ENCODE measurements around the gene MPIG6B.

The MPIG6B gene, protein sequence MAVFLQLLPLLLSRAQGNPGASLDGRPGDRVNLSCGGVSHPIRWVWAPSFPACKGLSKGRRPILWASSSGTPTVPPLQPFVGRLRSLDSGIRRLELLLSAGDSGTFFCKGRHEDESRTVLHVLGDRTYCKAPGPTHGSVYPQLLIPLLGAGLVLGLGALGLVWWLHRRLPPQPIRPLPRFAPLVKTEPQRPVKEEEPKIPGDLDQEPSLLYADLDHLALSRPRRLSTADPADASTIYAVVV

DNA sequence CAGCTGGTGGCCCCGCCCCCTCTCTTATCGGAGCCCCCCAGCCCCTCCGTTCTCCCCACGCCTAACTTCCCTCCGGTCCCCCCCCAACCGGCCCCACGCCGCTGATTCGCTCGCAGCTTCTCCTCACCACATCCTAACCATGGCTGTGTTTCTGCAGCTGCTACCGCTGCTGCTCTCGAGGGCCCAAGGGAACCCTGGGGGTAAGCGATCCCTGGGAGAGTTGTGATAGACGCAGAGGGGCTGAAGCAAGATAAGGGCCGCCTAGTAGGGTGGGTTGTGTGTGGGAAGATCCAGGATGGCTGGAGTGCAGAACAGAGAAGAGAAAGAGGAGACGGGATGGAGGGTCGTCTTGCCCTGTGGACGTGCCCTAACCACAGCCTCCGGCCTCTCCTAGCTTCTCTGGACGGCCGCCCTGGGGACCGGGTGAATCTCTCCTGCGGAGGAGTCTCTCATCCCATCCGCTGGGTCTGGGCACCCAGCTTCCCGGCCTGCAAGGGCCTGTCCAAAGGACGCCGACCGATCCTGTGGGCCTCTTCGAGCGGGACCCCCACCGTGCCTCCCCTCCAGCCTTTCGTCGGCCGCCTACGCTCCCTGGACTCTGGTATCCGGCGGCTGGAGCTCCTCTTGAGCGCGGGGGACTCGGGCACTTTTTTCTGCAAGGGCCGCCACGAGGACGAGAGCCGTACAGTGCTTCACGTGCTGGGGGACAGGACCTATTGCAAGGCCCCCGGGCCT, at the start of gene MPIG6B:
Gene MPIG6B, plus strand, starts transcription at position 129 of the 735 bp plus-strand sequence. Its CDS starts 11 bp downstream, at position 140.
- no peak for DNase-seq

DNA sequence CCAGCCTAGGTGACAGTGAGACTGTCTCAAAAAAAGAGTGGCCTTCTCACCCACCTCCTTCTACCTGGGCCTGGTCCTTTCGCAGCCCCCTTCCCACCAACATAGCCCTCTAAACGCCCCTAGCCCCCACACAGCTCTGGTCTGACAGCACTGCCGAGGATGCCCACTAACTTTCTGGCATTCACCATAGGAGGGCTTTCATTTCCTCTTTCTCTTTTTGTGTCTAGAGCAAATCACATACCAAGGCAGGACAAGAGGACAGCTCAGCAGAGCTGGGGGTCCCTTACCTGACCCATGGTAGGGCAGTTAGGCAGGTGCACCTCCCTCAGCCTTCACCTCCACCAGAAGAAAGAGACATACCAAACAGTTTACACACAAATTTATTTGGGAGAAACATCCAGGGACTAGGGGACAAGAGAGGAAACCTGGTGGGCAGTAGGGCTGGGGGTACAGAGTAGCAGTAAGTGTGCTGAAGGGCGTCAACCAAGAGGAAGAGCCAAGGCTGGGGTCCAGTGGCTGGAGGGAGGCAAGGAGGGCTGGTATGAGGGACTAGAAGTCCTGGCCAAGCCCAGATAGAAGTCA, 46.8 kb upstream of the MPIG6B start:
- DNase-seq: no peak

DNA sequence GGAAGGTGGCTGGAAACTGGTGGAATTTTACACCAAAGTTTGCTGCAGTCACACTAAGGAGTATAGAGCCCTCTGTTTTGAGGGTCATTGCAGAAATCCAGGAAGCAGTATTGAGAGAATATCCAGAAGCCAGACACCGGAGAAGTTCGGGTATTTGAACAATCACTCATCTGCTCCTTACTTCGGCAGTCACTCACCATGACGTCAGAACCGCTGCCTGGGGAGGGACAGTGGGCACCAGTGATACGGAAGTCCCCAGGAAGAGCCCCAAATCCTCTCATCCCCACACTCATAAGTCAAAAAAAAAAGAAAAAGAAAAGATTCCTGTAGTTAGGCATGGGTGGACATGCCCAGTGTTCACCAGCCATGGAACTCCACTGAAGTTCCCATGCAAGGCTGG, 46.3 kb upstream of the MPIG6B start:
- DNase-seq: no peak

DNA sequence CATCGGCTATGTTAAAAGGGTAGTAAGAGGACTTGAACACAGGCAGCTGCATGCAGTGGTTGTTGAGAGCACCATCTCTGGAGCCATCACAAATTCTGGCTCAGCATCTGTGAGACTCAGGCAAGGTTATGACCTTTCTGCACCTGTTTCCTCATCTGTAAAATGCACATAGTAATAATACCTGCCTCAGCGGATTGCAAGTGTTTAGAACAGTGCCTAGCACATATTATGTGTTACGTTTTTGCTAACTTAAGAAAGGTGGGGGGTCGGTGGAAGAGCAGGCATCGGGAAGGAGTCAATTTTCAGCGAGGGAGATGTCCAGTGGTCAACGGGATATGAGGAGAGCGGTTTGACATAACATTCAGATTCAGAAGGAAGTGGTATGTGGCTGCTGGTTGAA, 45.2 kb upstream of the MPIG6B start:
- no peak for DNase-seq

DNA sequence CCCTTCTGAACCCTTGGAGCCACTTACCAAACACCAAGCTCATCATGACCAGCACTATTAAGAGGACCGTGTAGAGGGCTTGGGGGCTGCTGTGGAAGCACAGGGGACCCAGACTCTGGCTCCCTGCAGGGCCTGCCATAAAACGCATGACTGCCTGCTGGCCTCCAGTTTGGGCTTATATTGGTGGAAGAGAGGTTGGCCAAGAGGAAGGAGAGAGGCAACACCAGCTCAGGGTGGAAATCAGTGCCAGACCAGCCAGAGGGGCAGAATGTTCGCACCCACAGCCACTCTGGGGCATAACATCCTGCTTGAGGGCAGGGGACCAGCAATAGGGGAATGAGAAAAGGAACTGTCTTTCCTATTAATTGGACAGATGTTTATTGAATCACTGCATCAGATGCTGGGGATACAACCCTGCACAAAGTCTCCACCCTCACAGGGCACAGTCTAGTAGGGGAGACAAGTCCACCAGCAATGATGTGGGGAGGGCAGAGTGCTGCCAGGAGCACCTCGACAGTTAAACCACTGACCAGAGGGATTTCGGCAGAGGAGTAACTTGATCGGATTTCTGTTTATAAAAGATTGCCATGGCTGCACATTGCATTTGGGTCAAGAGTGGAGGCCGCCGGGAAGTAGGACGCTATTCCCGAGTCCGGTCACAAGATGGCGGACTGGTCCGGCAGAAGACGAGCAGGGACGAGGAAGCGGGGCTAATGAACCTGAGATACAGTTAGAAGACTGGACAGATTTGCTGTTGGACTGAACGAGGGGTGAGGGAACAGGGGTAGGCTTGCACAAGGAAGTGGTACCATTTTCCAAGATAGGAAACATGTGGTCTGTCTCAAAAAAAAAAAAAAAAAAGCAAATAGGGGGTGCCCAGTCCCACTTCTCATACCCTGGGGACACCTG, 42.7 kb upstream of the MPIG6B start, which contains the start of gene LY6G5C:
Gene LY6G5C, minus strand, starts transcription at position 842 of the 909 bp plus-strand sequence. Its CDS starts 694 bp downstream, at position 148.
- peak; percentile 34 for DNase-seq

DNA sequence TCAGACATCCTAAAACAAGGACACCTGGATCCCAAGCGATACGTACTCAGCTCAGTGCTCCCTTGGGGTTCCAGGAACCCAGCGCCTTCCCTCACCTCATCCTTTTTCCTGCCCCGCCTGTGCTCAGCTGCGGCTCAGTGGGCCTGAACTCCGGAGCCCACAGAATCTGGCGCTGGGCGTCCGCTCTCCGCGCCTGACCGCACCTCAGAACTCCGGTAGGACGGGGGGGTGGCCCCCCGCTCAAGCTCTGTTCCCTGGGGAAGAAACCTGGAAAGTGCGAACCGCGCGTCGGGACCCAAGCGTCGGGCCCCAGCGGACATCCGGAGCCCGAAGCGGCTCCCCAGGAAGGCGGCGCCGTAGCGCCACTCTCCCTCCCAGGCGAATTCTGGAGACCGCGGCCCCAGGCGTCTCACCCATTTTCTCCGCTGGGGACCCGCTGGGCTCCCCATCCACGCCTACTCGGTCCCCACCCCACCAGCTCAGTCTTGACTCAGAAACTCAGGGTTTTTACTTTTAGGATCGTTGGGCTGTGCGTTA, 42.0 kb upstream of the MPIG6B start:
- DNase-seq: no peak

DNA sequence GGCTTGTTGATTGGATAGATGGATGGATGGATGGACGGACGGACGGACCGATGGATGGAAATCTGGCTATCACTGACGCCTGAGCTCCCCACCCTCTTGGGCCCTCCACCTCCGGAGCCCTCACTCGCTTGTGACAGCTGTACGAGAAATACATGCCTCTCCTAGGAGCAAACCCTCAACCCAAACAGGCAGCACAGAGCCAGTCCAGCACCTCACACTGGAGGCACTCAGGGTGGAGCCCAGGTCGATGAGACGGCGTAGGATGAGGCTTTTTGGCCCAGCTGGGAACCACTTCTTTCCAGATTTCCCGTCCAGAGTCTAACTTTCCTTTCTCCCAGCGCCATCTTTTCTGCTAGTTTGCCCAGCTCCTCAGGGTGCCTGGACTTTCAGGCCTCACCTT, 39.6 kb upstream of the MPIG6B start:
- no peak for DNase-seq

DNA sequence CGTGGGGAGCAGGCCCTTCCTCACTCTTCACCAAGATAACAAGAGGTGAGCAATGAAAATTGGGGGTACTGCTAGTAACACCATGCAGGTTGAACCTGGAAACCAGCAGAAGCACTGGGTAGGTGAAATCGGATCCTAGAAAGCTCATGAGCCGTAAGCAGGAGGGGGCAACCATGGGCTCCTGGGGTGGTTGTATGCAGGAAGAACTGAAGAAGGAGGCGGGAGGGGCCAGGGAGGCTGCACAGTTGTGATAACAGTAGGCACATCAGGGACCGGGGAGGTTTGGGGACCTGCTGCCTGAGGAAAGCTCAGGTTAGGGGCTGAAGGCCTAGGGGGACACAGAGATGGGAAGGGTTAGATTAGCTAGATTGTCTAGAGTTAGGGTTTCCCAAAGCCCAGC, 36.7 kb upstream of the MPIG6B start:
- DNase-seq: no peak

DNA sequence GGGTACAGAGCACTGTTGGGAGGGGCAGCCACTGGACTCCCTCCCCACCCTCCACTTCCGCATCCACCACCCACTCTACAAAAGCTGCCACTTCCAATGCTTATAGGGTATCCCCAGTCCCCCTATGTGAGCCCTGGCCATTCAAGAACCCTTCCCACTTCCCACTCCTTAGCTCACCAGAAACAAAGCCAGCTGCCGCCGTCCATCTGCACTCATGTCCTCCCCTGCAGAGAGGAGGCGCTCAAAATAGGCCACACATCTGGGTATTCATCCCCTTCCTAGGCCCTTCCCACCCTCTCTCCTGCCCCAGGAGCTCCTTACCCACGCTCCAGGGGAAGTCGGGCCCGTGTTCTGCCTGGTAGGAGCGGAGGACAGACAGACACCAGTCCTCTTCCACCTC, 35.9 kb upstream of the MPIG6B start:
- DNase-seq: no peak

DNA sequence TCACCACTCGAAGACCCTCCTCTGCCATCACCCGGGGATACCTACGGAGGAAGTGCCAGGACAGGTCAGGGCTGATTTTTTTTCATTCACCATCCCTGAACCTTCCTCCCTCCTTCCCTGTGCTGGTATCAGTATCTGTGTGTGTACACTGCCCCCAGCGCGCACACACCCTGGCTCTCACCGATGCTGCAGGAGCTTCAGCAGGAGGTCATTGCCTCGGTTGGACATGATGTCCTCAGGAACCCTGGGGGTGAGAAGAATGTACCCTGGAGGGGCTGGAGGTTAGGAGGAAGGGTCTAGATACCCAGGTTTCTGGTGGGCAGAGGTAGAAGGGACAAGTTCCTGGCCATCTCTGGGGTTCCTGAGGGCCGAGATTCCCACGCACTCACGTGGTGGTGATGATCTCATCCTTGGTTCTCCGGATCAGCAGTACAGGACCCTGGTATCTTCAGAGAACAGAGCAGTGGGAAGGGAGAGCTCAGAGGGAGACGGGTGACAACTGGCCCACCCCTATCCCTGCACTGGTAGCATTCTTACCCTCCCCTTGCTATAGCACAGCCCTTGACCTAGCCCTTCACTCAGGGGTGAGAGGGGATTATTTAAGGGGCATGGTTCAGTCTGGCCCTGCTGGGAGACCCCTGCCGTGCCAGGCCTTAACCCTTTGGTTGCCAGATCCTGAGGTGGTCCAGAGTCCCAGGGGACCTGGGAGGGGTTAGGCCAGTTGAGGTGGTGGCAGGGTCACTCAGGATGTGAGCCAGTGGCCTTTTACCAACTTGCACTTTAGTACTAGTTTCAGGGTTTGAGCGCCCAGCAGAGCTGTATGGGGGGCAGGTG, 35.1 kb upstream of the MPIG6B start:
- DNase-seq: no peak

DNA sequence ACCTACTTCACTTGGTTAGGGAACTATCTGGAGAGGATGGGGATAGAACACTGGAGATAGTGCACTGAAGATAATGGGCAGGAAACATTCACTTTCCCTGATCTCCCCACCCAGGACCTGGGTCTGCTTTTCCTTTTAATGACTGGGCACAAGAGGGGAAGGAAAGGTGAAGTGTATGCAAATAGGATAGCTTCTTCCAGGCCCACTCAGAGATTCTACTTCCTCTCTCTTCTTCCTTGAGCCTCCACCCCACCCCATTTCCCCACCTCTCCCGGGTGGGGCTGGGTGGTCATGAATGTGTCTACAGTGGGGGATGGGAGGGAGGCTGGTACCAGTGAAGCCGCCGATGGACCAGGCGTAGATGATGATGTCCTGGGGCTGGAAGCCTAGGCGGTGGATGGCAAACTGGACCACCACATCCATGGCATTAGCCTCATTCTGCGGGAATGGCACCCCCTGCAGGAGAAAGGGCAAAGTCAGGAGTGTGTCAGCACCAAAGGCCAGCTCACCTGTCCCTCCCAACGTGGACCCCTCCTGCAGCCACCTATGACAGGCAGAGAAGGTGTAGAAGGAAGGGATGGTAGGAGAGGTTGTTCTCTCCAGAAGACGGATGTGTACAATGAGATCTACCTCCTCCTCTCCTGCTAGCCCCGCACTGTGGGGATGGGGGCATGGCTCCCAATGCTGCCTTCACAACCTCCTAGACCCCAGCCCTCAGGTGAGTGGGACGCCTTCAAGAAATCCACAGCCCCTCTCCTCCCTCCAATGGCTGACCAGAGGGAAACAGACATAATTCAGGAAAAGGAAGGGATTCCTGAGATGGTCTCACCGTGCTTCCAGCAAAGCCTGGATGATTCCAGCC, 33.7 kb upstream of the MPIG6B start:
- DNase-seq: no peak

DNA sequence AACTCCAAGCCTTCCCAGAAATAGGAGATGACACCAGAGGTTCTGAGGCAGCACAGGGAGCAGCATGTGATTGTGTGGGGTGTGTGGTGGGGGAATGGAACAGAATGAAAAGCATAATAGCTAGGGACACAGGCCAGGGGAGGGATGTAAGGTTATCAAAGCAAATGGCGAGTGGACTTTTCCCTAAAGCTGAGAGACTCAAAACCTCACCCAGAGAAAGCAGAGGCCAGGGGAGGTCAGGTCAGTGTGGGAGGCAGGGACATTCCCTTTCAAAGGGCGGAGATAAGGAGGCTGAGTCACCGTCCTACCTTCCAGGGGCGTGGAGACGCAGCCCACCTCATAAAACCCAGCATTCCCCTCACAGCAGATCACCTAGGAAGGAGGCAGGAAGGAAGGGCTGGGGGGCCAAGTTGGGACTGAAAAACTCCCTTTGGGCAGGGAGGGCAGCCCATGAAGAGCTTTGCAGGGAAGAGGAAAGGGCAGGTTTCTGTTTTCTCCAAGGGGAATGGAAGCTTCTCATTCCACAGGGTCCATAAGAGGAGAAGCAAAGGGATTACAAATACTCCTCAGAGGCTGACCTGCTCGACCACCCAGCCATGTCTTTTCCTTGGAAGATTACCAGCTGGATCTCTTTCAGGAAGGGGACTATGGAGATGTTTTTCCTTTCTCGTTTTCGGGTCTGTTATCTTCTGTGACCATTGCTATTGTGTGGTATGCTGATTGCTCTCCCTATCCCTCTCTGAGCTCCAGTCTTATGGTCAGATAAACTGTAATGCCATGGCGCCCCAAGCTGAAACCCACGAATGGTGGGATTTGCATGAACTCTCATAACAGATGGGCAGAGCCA, 32.7 kb upstream of the MPIG6B start:
- no peak for DNase-seq

DNA sequence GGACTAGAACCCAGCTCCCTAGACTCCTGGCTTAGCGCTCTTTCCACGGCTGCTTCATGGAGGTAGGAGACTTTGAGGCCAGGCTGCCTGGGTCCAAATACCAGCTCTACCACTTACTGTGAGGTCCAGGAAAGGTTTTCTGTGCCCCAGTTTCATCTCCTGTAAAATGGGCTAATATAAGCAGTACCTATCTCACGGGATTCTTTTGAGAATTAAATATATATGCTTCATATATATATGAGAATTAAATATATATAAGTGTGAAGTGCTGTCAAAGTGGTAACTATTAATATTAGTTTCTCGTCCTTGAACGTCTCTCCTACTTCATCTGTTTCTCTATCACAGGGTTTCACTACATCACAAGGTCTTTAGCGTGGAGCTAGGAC, 32.1 kb upstream of the MPIG6B start:
- no peak for DNase-seq

DNA sequence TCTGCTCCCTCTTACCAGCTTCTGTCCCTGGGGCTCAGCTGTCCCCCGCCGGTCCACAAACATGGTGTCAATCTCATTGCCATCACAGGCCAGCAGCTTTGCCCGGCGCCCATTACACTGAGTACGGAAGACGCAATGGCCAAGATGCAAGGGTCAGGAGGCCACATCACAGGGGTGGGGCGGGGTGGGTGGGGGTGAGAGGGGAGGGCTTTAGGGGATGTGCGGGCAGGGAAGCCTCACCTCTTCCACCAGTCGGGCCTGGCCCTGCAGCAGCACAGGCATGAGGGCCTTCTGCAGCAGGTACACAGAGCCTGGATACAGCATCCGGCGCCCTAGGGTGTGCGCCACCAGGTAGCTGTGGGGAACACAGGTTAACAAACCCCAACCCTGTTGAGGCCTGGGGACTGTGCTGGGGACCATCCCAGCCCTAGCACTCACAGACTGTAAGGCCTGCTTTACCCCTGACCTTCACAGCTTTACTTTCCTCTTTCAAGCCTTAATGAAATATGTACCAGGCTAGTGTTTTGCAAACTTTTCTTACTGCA, 31.5 kb upstream of the MPIG6B start:
- no peak for DNase-seq

DNA sequence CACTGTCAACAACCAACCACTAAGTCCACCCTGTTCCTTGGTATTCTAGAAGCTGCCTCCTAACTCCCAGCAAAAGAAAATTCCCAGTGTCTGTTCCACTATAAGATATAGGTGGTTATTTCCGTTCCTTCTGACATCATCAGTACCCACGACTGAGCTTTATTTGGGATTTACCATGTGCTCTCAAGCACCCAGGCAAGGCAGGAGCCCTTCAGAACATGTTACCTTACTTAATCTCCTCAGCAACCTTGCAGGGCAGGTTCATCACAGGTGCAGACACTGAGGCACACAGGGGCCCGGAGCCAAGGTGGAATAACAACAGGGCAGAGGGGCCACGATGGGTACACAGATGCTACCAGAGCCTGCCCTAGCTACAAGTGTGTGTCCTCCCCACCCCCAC, 30.8 kb upstream of the MPIG6B start:
- DNase-seq: no peak

DNA sequence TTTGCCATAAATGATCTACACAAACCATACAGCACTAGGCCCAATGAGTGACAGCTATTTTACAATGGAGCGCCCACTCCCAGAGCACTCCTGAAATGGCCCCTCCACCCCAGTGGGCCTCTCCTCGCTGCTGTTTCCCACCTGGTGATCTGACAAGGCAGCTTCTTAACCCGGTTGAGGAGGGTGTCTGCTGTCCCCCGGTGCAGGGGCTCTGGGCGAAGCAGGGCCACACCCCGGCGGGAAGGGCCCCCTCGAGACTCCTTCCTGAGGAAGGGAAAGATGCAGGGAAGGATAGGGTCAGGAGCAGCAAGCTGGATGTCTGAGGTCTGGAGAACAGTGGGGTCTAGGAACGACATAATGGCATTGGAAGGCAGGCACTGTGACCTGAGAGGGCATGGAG, 30.3 kb upstream of the MPIG6B start:
- DNase-seq: no peak

DNA sequence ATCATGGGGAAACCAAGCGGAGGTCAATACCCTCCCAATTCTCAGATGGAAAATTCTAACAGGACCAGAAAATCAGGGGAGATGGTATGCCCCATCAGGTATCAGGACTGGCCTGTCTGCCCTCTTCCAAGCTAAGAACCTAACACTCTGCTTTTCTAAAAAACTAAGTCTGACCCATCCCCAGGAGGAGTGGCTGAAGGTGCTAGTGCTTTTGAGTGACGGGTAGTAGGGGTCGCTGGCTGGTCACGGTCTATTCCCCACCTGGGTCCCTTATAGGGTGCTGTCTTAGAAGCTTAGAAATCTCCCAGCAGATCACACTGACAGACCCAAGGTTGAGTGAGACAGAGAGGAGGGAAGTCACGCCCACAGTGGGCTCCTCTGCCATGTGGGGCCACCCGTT, 29.6 kb upstream of the MPIG6B start:
- no peak for DNase-seq

DNA sequence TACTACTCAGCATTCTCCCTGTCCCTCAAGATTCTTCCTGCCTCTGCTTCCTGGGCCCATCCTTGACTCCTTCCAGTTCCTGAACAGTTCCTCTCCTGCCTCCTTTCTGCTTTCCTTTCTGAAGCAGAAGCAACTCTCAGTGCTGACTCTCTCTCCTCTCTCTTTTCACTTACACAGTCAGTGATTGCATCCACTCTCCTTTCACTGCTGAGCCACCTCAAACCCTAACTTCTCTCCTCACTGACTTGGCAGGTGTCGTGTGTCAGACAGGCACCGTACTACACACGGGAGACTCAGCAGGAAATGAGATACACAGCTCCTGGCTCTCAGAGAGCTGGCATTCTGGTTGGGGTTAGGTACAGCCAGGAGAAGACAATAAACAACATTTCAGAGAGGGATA, 25.6 kb upstream of the MPIG6B start:
- no peak for DNase-seq

DNA sequence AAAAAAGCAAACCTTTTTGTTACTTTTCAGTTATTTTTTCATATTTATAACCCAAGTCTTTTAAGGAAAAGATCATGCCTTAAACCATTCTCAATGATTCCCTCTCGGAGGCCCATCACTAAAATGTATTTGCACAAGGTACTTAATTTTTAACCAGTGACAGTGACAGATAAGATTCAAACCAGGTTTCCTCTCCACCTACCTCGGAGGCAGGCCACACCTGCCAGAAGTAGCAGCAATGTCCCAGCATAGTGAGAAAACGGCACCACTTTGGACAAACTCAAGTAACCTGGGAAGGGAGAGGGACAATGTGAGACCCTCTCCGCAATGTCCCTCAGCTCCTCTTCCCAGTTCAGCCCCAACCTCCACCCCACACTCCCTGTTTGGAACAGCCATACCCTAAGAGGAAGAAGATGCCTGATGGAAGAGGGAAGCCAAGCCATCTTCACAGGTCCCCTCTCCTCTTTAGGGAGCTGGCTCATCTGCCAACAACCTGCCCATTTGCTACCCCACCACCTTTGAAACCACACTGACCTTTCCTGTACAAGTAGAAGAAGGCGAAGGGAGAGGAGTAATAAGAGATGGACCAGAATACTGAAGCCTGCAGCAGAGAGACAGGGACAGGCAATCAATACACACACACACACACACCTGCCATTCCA, 22.3 kb upstream of the MPIG6B start:
- DNase-seq: no peak

Data from NCI-H187 treated with DMSO at 0.1 percent for 48 hours (cell line).